HPDE6-E6E7 (cell line): ENCODE data around the gene MROH8.
A peak's percentile ranks its signal among the peaks of the same experiment; 100 is the strongest.
"Not testable (repeated sequence)": the region's sequence is repeated elsewhere in the genome, so short reads cannot be mapped to it uniquely, and the experiment has no call there.

Source experiments
- DNase-seq: peaks from one replicate; pipeline ENCODE4 v3.0.0; 2011; ENCODE audit warnings: missing footprints; ENCODE audit errors: extremely low spot score

The MROH8 gene

DNA sequence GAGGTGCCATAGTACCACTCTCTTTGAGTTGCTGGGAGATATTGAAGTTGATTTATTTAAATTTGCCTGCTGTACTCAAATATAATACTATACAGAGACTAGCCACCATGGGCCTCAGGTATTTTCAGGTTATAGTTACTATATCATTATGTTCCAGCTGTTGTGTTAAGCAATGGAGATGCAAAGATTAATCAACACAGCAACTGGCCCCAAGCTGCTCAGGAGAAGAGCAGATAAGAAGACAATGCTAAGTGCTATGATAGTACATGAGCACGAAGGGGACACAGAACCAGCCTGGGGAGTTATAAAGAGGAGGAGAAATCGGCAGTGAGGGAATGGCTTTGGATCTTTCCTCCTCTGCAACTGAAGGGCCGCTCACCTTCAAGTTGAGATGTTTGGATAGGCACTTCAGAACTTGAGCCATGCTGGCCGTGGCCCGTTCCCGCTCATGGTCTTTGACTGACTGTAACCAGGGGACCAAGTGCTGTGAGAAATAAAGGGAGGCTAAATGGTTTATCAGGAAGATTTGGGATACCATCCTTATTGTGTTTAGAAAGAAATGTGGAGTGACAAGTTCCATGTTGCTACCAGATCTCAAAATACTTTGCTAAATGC, 24.6 kb downstream of the MROH8 start:
- no peak for DNase-seq

DNA sequence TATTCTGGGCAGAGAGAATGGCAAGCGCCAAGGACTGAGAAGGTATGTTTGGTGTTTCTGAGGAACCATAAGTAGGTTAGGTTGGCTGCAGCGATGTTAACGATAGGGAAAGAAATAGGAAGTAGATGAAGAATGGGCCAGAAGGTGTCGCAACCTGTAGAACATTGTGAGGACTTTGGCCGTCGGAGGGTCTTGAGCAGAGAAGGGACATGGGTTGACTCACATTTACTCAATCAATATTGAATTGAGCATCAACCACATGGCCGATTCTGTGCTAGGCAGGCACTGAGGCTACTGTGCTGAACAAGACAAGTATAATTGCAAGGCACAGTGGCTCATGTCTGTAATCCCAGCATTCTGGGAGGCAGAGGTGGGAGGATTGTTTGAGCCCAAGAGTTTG, 27.1 kb downstream of the MROH8 start:
- no peak for DNase-seq

DNA sequence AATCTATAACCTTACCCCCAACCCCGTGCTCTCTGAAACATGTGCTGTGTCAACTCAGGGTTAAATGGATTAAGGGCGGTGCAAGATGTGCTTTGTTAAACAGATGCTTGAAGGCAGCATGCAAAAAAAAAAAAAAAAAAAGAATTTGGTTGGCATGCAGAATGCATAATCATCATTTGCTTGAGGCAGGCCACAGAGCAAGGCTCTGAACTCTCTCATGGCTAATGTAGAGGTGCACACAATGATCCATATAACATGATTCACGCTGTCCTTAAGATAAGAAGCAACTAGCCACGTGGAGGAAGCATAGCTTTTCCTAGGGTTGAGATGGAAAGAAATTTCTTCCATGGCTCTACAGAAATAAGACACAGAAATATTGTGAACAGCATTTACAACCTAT, 27.8 kb downstream of the MROH8 start:
- no peak for DNase-seq

DNA sequence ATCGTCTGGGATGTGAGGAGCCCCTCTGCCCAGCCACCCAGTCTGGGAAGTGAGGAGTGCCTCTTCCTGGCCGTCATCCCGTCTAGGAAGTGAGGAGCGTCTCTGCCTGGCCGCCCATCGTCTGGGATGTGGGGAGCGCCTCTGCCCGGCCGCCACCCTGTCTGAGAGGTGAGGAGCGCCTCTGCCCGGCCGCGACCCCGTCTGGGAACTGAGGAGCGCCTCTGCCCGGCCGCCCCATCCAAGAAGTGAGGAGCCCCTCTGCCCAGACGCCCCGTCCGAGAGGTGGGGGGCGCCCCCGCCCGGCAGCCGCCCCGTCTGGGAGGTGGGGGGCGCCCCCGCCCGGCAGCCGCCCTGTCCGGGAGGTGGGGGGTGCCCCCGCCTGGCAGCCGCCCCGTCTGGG, 28.5 kb downstream of the MROH8 start:
- DNase-seq = not testable (repeated sequence)

DNA sequence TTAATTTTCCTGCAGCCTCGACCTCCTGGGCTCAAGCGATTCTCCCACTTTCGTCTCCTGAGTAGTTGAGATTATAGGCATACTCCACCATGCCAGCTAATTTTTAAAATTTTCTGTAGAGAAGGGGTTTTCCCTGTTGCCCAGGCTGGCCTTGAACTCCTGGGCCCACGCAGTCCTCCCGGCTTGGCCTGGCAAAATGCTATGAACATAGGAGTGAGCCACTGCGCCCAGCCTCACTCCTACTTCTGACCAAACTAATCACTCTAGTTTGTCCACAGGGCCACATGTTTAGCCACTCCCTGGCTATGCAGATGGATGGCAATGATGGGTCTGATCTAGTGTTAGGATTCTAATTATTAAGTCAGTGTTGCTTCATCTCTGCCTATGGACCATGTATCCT, 32.1 kb downstream of the MROH8 start:
- no peak for DNase-seq

DNA sequence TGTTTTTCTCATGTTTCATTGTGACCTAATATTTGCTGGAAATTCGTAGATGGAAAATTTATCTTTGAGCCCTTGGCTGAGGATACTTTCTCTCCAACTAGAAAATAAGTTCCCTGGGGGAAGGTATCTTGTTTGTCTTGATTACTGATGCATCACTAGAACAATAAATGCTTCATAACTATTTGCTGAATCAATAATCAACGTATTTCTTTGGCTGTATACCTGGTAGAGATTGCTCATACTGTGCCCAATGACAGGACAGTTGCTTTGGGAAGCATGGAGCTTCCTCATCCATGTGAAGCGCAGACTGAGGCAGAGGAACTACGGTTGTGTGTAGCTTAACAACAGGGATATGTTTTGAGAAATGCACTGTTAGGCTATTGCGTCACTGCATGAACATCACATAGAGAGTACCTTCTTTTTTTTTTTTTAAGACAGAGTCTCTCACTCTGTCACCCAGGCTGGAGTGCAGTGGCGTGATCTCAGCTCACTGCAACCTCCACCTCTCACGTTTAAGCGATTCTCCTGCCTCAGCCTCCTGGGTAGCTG, 34.4 kb downstream of the MROH8 start:
- DNase-seq = no peak

DNA sequence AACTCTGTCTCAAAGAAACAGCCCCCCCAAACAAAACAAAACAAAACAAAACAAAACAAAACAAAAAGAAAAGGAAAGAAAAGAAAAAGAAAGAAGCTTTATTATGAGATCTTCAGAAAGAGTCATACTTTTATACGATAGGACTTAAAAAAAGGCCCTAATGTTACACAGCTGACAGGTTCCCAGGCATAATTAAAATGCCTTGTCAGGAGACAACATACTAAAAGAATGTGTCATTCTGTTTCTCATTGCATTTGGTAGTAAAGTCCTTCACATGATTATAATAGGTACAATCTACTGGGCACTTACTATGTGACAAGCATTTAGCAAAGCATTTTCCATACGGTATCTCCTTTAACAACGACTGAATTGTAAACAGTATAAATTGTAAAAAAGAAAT, 36.6 kb downstream of the MROH8 start:
- no peak for DNase-seq

DNA sequence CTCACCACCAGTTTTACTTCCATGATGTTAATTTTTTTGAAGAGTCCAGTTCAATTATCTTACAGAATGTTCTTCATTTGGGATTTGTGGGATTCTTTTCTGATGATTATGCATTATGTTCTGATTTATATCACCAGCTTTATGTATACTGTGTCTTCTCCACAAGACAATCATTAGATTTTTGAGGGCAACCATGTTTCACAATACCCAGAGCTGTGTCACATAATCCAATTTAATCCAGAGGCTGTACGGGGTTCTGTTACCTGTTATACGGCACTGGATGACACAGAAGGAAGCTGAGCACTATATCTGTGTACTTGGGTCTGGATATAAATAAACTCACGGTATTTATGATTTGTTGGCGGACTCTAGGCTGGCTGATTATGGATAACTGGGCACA, 41.8 kb downstream of the MROH8 start:
- DNase-seq = no peak

DNA sequence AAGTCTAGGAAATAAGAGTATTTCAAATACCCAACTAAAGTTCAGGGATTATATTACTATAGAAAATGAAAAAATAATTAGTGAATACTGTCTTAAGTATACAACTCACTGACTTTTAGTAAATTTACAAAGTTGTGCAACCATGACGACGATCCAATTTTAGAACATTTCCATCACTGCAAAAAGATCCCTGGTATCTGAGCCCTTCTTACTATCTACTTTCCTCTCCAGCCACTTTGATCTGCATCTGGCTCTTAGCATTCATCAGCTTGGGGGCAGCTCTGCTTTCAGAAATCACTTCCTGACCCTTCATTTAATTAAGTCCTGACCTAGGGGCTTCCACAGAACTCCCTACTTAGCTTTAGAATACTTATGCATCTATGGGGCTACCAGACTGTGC, 45.4 kb downstream of the MROH8 start:
- no peak for DNase-seq

DNA sequence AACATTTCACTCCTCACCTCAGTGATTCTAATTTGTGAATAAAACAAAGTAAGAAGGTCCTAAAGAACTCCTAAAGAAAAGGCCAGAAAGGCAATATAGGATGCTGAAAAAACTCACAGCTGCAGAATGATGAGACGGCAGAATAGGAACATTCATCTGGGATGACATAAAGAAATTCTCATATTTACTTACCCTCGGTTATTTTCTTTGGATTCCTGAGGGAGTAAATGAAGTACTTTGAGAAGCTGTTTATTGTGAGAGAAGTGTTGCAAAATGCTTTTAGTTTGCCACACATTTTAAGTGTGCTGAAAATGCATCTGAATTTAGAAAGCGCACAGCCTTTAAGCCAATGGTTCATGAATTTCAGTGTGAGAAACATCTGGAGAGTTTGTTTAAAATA, 47.9 kb downstream of the MROH8 start:
- DNase-seq = no peak

DNA sequence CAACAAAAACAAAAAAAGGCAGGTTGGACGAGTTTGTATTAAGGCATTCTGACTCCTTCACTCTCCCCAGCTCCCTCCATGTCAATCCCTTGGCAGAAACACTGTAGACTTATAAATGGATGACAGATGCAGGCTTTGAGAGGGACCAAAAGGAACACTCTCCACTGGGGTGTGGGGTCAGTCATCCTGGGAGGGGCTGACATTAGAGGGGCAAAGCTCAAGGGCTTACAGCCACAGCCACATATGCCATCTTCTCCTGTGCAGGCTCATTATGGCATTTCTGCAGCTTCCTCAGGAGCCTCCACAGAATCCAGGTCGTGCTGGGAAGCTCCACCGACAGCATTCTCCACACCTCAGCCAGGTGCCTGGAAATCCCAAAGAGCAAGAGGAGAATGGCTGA, 50.5 kb downstream of the MROH8 start:
- DNase-seq = no peak

DNA sequence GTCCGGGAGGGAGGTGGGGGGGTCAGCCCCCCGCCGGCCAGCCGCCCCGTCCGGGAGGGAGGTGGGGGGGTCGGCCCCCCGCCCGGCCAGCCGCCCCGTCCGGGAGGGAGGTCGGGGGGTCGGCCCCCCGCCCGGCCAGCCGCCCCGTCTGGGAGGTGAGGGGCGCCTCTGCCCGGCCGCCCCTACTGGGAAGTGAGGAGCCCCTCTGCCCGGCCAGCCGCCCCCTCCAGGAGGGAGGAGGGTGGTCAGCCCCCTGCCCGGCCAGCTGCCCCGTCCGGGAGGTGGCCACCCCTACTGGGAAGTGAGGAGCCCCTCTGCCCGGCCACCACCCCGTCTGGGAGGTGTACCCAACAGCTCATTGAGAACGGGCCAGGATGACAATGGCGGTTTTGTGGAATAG, 53.1 kb downstream of the MROH8 start:
- DNase-seq = not testable (repeated sequence)

DNA sequence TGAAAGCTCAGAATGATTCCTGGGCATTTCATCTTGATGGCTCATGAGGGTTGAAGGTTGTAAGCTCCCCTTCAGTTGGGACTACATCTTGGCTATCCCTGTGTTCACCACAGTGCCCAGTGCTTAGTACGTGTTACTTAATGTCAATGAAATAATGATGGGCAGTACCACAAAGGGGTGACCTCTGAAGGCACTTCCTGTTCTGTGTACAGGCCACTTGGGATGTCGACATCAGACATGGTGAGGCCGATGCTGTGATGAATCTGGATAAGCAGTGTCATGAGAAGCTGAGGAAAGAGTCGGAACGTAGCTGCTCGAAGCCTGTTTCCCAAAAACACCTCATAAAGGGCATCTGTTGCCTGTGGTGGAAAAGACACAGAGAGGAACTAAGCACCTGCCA, 55.9 kb downstream of the MROH8 start:
- DNase-seq = no peak

DNA sequence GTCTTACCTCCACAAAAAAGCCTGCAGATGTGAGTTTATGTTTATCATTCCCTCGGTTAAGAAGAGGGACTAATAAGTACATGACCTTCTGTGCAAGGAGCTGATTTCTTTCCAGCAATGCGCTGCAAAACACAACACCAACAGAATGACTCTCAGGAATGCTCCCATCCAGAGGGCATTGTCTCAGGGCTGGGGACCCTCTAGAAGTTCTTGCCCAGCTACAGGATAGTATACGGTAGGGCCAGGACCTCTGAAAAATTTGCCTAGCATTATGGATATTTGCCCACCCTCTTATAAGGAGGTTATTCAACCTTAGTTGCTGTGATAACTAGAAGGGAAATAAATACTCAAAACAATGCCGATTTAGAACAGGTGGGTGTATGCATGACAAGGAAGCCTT, 58.9 kb downstream of the MROH8 start:
- no peak for DNase-seq

DNA sequence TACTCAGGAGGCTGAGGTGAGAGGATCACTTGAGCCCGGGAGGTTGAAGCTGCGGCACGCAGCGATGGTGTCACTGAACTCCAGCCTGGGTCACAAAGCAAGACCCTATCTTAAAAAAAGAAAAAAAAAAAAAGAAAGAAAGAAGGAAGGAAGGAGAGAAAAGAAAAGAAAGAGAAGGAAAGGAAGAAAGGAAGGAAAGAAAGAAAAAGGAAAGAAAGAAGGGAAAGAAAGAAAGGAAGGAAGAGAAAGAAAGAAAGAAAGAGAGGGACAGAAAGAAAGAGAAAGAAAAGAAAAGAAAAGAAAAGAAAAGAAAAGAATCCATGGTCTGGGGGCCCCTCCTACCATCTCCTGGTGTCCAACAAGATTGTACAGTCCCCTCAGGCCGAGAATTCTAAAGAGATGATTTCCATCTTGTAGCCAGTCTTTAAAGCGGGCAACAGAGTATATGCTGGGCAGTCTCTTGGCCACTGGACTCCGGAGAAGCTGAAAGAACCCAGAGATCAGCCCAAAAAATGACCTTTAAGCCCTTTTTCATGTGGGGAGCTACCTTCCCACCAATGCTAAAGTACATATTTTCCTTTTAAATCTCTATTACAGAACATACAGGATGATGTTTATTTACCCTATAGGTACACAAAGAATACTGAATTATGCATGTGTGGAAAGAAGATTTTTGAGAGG, 59.9 kb downstream of the MROH8 start:
- no peak for DNase-seq

DNA sequence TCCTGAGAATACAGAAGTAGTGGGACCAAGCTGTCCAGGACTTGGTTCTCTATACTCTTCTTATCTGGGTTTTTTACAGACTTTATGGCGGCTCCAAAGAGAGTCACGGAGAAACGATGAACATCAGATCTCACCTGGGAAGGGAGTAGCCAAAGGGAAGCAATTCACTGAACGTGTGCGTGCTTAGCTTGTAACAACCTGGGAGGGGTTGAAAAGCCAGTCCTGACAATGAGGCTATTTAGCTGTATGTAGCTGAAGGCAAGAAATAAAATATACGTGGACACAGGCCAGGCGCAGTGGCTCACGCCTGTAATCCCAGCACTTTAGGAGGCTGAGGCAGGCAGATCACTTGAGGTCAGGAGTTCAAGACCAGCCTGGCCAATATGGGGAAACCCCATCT, 65.3 kb downstream of the MROH8 start:
- no peak for DNase-seq

DNA sequence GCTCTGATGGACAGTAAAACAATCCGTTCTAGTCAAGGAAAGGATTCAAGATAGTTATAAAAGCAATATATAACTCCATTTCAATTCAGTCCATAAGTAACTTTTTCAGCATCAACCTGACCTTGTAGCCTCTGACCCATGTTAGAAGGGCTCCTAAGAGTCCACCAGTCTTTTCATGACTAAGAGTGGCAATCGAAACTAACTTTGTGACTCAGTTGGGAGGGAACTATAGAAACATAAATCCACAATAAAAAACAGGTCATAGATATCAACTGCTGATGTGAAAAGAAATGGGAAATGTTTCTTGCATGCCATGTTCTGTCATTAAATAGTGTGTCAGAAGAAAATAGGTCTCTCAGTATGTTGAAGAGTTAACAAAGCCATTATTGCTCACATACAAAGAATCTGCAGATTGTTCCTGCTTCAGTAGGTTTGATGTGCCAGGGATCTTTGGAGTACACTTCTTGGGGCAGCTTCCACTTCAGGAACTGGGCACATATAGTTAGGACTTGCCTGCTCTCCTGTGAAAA, 67.4 kb downstream of the MROH8 start:
- DNase-seq = no peak

DNA sequence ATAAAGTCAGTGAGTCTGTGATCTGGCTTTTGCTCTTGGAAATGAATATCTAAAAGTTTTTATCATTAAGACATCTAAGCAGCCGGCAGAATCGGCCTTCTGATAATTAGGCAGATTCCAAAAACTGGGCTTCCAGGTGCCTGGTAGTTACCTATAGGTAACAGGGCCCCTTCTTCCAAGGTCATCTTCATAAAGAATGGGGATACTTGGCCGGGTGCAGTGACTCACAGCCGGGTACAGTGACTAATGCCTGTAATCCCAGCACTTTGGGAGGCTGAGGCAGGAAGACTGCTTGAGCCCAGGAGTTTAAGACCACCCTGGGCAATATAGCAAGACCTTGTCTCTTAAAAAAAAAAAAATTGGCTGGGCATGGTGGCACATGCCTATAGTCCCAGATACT, 70.7 kb downstream of the MROH8 start:
- no peak for DNase-seq

DNA sequence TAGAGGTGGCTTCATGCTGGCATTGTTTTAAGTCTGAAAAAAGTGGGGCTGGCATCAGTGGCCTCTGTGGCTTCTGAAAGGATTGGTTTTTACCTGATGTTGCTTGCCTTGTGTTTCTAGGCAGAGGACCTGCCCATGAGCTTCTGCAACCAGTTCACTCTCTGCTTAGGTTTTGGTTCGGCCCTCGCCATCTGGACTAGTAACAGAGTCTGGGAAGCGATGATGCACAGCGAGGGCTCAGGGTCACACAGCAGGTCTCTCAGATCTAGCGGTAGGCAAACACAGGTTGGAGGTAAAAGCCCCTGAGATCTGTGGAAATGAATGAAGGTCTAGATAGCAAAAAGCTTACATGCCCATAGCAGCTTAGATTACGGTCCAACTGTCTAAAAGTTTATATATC, 76.8 kb downstream of the MROH8 start:
- no peak for DNase-seq

DNA sequence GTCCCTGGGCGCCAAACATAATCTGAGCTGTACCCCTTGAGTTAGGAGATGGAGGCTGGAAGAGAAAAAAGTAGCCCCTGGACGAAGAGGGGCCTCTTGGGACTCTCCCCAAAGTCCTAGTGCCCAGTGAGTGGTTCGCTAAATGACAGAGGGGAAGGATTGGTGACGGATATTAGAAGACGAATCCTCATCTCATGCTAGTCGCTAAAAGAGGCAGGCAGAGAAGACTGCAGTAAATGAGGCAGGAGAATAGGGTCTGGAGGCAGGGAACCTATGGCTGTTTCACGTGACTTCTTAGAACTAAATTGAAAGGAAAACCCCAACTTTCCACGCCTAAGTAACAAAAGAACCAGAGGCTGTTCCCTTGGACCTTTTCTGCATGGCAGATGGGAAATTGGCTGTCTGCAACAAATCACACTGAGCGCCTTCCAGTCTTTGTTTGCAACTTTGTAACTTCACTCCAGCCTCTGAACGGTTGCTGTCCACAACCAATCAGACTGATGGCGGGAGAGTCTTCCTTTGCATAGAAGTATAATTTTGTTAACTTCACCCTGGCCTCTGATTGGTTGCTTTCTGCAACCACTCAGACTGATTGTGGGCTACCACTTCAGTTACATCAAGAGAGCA, 82.8 kb downstream of the MROH8 start:
- no peak for DNase-seq

DNA sequence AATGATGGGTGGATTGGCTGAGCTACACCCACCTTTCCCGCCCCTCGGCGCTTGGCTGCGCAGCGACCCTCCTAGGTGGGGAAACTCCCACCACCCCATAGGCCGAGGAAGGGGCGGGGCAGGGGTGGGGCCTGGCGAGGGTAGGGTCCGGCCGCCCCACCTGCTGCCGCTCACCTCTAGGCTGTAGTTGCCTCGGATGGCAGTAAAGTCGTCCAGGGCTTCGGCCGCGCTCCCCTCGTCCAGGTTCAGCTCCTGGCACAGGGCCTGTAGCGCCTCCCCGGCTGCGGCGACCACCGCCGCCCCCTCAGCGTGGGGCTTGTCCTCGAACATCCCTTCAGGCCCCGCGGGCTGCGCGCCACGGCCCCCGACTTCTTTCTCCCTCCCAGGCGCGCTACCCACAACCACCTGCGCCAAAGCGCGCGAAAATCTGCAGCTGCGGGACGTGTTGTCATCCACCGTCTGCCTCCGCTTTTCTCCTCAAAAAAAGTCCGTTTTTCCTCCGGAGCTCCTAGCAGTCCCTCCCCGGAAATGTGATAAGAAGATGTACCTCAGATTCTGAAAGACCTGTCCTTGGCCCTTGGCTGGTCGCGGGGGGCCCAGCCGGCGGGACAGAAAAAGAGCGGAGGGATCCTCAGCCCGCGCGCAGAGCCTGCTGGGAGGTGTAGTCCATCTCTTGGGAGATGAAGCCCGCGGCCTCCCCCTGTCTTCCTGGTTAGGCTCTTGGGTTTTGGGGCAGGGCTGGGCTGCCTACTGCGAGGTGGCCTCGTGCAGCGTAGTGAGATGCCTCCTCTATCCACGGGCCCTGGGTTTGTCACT, 83.5 kb downstream of the MROH8 start, which contains the start of gene RBL1:
Gene RBL1 (minus strand): TSS at position 399 of the 816 bp plus-strand sequence. CDS start 69 bp downstream, at position 330.
- DNase-seq = peak; percentile 96

DNA sequence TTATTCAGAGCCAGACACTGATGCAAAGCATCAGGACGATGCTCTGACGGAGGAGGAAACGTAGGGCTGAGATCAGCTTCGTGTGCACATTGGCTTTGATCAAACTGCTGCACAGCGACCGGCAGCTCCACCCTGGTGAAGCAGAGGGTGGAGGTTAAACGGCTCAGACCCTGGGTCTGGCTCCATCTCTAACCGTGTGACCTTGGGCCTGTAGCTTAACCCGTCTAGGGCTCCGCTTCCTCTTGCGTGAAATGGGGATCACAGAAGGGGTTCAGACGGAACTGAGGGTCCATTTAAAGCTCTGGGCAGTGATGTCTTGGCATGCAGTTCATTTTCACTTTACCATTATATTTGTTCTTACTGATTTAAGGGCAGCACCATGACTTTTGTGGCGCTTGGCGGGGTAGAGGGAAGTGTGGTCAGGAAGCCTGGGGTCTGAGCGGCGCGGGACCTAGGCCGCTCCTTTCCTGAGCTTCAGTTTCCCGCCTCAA, 84.2 kb downstream of the MROH8 start:
- peak; percentile 55 for DNase-seq
